ENCODE results near the gene MARCKSL1. TPM values are rescaled to one million over a fixed set of nuclear protein-coding genes. Genes with fewer than 3 reads are reported as not detected.
"Not testable (repeated sequence)": the region's sequence is repeated elsewhere in the genome, so short reads cannot be mapped to it uniquely, and the experiment has no call there.

Gene MARCKSL1
- total RNA-seq, 1 donor from 2014 or later: 833 TPM

GRCh38 chr1:32291145-32291707 is 44.8 kb downstream of the MARCKSL1 start:
- DNase-seq (ENCODE audit: low spot score, unreplicated experiment): no peak
- Mint-ChIP-seq H3K36me3 (ENCODE audit: insufficient read depth) (peaks cover 6% of the 10 kb centered on the region), H3K9me3 (ENCODE audit: low read depth) (no peaks in the 10 kb centered on the region), H3K4me1 (ENCODE audit: low read depth) (peaks cover 9% of the 10 kb centered on the region), H3K27me3 (no peaks in the 10 kb centered on the region), H3K4me3 (ENCODE audit: low read depth) (peak overlapping the region; percentile 100), H3K27ac (peak overlapping the region; percentile 87)
- no peak for TF ChIP-seq CTCF (IDR thresholded peaks at IDR 0.05; ENCODE audit: unreplicated experiment)

- Mint-ChIP-seq H3K4me3 (ENCODE audit: low read depth) (no peak overlapping the region), H3K36me3 (ENCODE audit: insufficient read depth) (peaks cover 2% of the 10 kb centered on the region)
Measured at GRCh38 chr1:32289256-32289655, 46.8 kb downstream of the MARCKSL1 start.

GRCh38 chr1:32286763-32287162 is 49.3 kb downstream of the MARCKSL1 start:
- DNase-seq (ENCODE audit: low spot score, unreplicated experiment): no peak
- no peaks in the 10 kb centered on the region for H3K36me3 Mint-ChIP-seq (ENCODE audit: insufficient read depth)
- no peak for TF ChIP-seq CTCF (IDR thresholded peaks at IDR 0.05; ENCODE audit: unreplicated experiment)
- peak overlapping the region; percentile 9 for H3K4me3 Mint-ChIP-seq (ENCODE audit: low read depth)
- H3K27me3 Mint-ChIP-seq: no peaks in the 10 kb centered on the region
- peaks cover 3% of the 10 kb centered on the region for H3K4me1 Mint-ChIP-seq (ENCODE audit: low read depth)
- no peak overlapping the region for H3K27ac Mint-ChIP-seq
- no peaks in the 10 kb centered on the region for H3K9me3 Mint-ChIP-seq (ENCODE audit: low read depth)

More at GRCh38 chr1:32289256-32289655, 46.8 kb downstream of the MARCKSL1 start:
- Mint-ChIP-seq H3K4me1 (ENCODE audit: low read depth) (peaks cover 6% of the 10 kb centered on the region), H3K27ac (no peak overlapping the region), H3K27me3 (no peaks in the 10 kb centered on the region), H3K9me3 (ENCODE audit: low read depth) (no peaks in the 10 kb centered on the region)
- TF ChIP-seq CTCF (IDR thresholded peaks at IDR 0.05; ENCODE audit: unreplicated experiment): no peak
- no peak for DNase-seq (ENCODE audit: low spot score, unreplicated experiment)

GRCh38 chr1:32285658-32286057 is 50.4 kb downstream of the MARCKSL1 start:
- no peaks in the 10 kb centered on the region for H3K4me1 Mint-ChIP-seq (ENCODE audit: low read depth)
- TF ChIP-seq CTCF (IDR thresholded peaks at IDR 0.05; ENCODE audit: unreplicated experiment): no peak
- H3K36me3 Mint-ChIP-seq (ENCODE audit: insufficient read depth): no peaks in the 10 kb centered on the region
- no peaks in the 10 kb centered on the region for H3K9me3 Mint-ChIP-seq (ENCODE audit: low read depth)
- no peaks in the 10 kb centered on the region for H3K27me3 Mint-ChIP-seq
- H3K27ac Mint-ChIP-seq: no peak overlapping the region
- no peak for DNase-seq (ENCODE audit: low spot score, unreplicated experiment)
- no peak overlapping the region for H3K4me3 Mint-ChIP-seq (ENCODE audit: low read depth)

- not testable (repeated sequence) for H3K36me3 Mint-ChIP-seq (ENCODE audit: insufficient read depth); H3K9me3 Mint-ChIP-seq (ENCODE audit: low read depth); H3K4me1 Mint-ChIP-seq (ENCODE audit: low read depth); H3K27me3 Mint-ChIP-seq; H3K4me3 Mint-ChIP-seq (ENCODE audit: low read depth); H3K27ac Mint-ChIP-seq; DNase-seq (ENCODE audit: low spot score, unreplicated experiment)
Measured at GRCh38 chr1:32284777-32285176, 51.3 kb downstream of the MARCKSL1 start.

Other genes with a start within 250 kb of the MARCKSL1 start
- 67.0 and 68.4 TPM in 2 replicates for gene KPNA6, start 228.2 kb downstream of the MARCKSL1 start, total RNA-seq
- 55.2 and 55.6 TPM in 2 replicates for gene TXLNA, start 156.6 kb downstream of the MARCKSL1 start, total RNA-seq
- 15.5 and 16.5 TPM in 2 replicates for gene CCDC28B, start 135.6 kb downstream of the MARCKSL1 start, total RNA-seq
- 5.1 and 5.6 TPM in 2 replicates for gene IQCC, start 130.6 kb downstream of the MARCKSL1 start, total RNA-seq
- not detected in 2 replicates for gene DCDC2B, start 127.1 kb downstream of the MARCKSL1 start, total RNA-seq
- 43.2 and 49.2 TPM in 2 replicates for gene TMEM234, start 113.9 kb downstream of the MARCKSL1 start, total RNA-seq
- 143 and 145 TPM in 2 replicates for gene EIF3I, start 113.8 kb downstream of the MARCKSL1 start, total RNA-seq
- 3.8 and 4.4 TPM in 2 replicates for gene FAM167B, start 89.0 kb downstream of the MARCKSL1 start, total RNA-seq
- 0.77 and 1.2 TPM in 2 replicates for gene LCK, start 85.0 kb downstream of the MARCKSL1 start, total RNA-seq
- gene HDAC1, start 44.1 kb downstream of the MARCKSL1 start, total RNA-seq: 197 and 207 TPM in 2 replicates
- 15.0 and 17.3 TPM in 2 replicates for gene FAM229A, start 26.3 kb upstream of the MARCKSL1 start, total RNA-seq
- gene TSSK3, start 26.3 kb upstream of the MARCKSL1 start, total RNA-seq: 3.1 and 3.9 TPM in 2 replicates
- gene BSDC1, start 58.2 kb upstream of the MARCKSL1 start, total RNA-seq: 91.0 and 93.6 TPM in 2 replicates
- gene ZBTB8B, start 128.8 kb upstream of the MARCKSL1 start, total RNA-seq: 4.3 and 4.7 TPM in 2 replicates
- 8.9 and 10.8 TPM in 2 replicates for gene ZBTB8A, start 203.2 kb upstream of the MARCKSL1 start, total RNA-seq